Gastroesophageal sphincter (tissue), 4 donors: ENCODE measurements around the gene SFSWAP. TPM values are rescaled to one million over a fixed set of nuclear protein-coding genes. Genes with fewer than 3 reads are reported as not detected.

Experiments
- ATAC-seq: fragments of 150-250 bp; one replicate; pipeline ENCODE4 v1.9.1; 2016; ENCODE audit warnings: mild to moderate bottlenecking, moderate library complexity
- H3K27ac ChIP-seq, 4 donors: fragments of 200-600 bp; sonication (generic) in 3 of 4; 1 replicate in 3 of 4; 2 replicates in 1 of 4; pipeline ENCODE4 v1.5.1; 2016 to 2019
- H3K27me3 ChIP-seq: fragments of 200-600 bp; sonication (generic); one replicate; pipeline ENCODE4 v1.5.1; 2019
- H3K36me3 ChIP-seq, 2 donors: fragments of 200-600 bp; sonication (generic); one replicate each; pipeline ENCODE4 v1.5.1; 2019; ENCODE audit warnings: control low read depth in 1 of 2
- H3K4me1 ChIP-seq, 3 donors: fragments of 200-600 bp; sonication (generic); 1 replicate in 2 of 3; 2 replicates in 1 of 3; pipeline ENCODE4 v1.5.1; 2016 to 2019; ENCODE audit warnings: control low read depth in 2 of 3
- H3K4me3 ChIP-seq, 2 donors: fragments of 200-600 bp; sonication (generic); one replicate each; pipeline ENCODE4 v1.5.1; 2019; ENCODE audit warnings: mild to moderate bottlenecking in 1 of 2, moderate library complexity in 1 of 2
- H3K9me3 ChIP-seq, 3 donors: fragments of 200-600 bp; sonication (generic); one replicate each; pipeline ENCODE4 v1.5.1; 2017 to 2019; ENCODE audit warnings: control low read depth in 2 of 3
- CTCF ChIP-seq, 4 experiments: fragments of 200-600 bp in 2 of 4; fragments of 450-650 bp in 2 of 4; sonication (generic) in 1 of 4; IDR thresholded peaks; one replicate each; pipeline ENCODE4 v1.5.1; 2017 to 2019; ENCODE audit warnings: antibody characterized with exemption in 4 of 4, mild to moderate bottlenecking in 2 of 4, moderate library complexity in 2 of 4
- EP300 ChIP-seq: sonication (generic); formaldehyde crosslinking; IDR thresholded peaks from one replicate; pipeline ENCODE4 v1.6.1; 2017; ENCODE audit warnings: antibody characterized with exemption, mild to moderate bottlenecking
- POLR2A ChIP-seq, 2 donors: fragments of 450-650 bp; IDR thresholded peaks; one replicate each; pipeline ENCODE4 v1.6.1; 2017; ENCODE audit warnings: antibody characterized with exemption in 2 of 2, mild to moderate bottlenecking in 2 of 2, moderate library complexity in 1 of 2
- POLR2AphosphoS5 ChIP-seq: sonication (generic); formaldehyde crosslinking; IDR thresholded peaks from one replicate; pipeline ENCODE4 v1.6.1; 2017; ENCODE audit warnings: antibody characterized with exemption
- WGBS, 2 donors: methylation state at CpG; one replicate each; pipeline ENCODE4 v1.1.5; 2018; ENCODE audit warnings: low coverage in 1 of 2; 5-methylcytosine and 5-hydroxymethylcytosine counted together
- total RNA-seq, 4 donors: library from RNA; depleted of rRNA; stranded (reverse); fragments of >200 nt; gene quantifications; one replicate each; pipeline ENCODE4 v1.1.0, GENCODE V29; 2016

The SFSWAP gene
- total RNA-seq, 4 donors from 2014 or later, result 22.4 to 50.4 (median 32.5) TPM

- no peak overlapping the region for H3K27ac ChIP-seq
- no peaks in the 10 kb centered on the region for H3K9me3 ChIP-seq
- H3K36me3 ChIP-seq, result peaks cover 0 to 100% of the 10 kb centered on the region in 2 donors
- H3K27me3 ChIP-seq, result no peaks in the 10 kb centered on the region
- no peak overlapping the region for H3K4me3 ChIP-seq
- 85 to 97% methylated on average over 9 to 10 of the region's 10 CpGs for WGBS, 2 donors
- no peaks in the 10 kb centered on the region for H3K4me1 ChIP-seq
- TF ChIP-seq EP300 (no peak), CTCF (IDR thresholded peaks at IDR 0.05) (no peak), POLR2A (IDR thresholded peaks at IDR 0.05) (no peak), POLR2AphosphoS5 (no peak)
- no peak for ATAC-seq
Observed at GRCh38 chr12:131765961-131766360, 55.1 kb downstream of the SFSWAP start.

DNA sequence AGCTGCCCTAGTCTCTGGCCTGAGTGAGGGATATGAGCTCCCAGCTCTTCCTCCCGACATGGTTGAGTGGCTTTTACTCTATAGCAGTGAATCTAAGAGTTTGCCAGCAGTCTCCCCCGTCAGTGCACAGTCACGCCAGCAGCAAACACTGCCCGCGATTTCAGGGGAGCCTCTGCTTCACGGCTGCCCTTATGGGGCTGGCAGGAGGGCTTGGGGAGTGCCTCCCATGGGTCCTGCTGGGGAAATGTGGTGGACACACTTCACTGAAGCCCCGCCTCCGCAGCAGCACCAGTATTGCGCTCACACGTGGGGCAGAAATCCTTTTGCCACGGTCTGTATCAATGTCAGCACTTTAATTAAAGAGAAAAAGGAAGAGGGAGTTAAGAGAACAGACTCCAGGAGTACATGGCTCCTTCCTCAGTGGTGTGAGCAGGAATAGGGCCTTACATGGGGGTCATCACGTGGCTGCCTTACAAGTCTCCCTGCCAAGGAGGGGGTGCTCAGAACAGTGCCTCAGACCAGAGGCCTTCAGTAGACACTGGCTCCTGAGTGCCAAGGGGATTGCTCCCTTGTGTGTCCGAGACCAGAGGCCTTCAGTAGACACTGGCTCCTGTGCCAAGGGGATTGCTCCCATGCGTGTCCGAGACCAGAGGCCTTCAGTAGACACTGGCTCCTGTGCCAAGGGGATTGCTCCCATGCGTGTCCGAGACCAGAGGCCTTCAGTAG, 55.7 kb downstream of the SFSWAP start:
- Histone ChIP-seq H3K27ac (no peak overlapping the region), H3K36me3 (peaks cover 0 to 100% of the 10 kb centered on the region in 2 donors), H3K9me3 (no peaks in the 10 kb centered on the region), H3K4me3 (no peak overlapping the region), H3K27me3 (no peaks in the 10 kb centered on the region), H3K4me1 (no peaks in the 10 kb centered on the region)
- TF ChIP-seq POLR2AphosphoS5 (no peak), POLR2A (IDR thresholded peaks at IDR 0.05) (no peak), CTCF (IDR thresholded peaks at IDR 0.05) (no peak), EP300 (no peak)
- no peak for ATAC-seq
- 98% methylated on average over 6 of the region's 17 CpGs; no CpG with 5 or more reads in 1 of the 2 donors for WGBS, 2 donors

GRCh38 chr12:131770120-131770519, 59.2 kb downstream of the SFSWAP start:
- no peak for ATAC-seq
- Histone ChIP-seq H3K27me3 (no peaks in the 10 kb centered on the region), H3K4me1 (peaks cover 0 to 8% (median 0%) of the 10 kb centered on the region in 3 donors), H3K36me3 (peaks cover 0 to 90% of the 10 kb centered on the region in 2 donors), H3K27ac (no peak overlapping the region), H3K9me3 (no peaks in the 10 kb centered on the region), H3K4me3 (no peak overlapping the region)
- TF ChIP-seq EP300 (no peak), CTCF (IDR thresholded peaks at IDR 0.05) (no peak), POLR2AphosphoS5 (no peak), POLR2A (IDR thresholded peaks at IDR 0.05) (no peak)
- 87 to 93% methylated on average over 7 of the region's 12 CpGs for WGBS, 2 donors

DNA sequence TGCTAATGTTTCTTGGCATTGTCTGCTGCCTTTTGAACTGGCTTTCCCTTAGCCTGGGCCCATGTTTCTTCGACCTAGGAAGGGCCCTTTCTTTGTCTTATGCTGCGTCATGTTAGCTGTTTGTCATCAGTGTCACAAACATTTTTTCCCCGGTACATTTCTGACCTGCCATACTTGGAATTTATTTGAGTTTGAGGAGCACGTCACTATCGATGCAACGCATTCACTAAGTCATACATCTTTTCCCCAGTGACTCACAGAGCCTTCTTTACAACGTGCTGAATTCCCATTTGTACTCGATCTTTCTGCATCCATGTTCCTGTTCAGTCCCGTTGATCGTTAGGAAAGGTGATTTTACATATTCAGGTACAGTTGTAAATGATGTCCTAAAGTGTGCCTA, 61.1 kb downstream of the SFSWAP start:
- WGBS, 2 donors, result 85 to 89% methylated on average over 9 of the region's 10 CpGs
- no peak overlapping the region for H3K27ac ChIP-seq
- peaks cover 0 to 81% of the 10 kb centered on the region in 2 donors for H3K36me3 ChIP-seq
- H3K4me3 ChIP-seq, result no peak overlapping the region
- H3K27me3 ChIP-seq, result no peaks in the 10 kb centered on the region
- H3K4me1 ChIP-seq, result peaks cover 0 to 23% (median 0%) of the 10 kb centered on the region in 3 donors
- no peak for ATAC-seq
- no peaks in the 10 kb centered on the region for H3K9me3 ChIP-seq
- TF ChIP-seq POLR2AphosphoS5, result no peak
- no peak for TF ChIP-seq POLR2A (IDR thresholded peaks at IDR 0.05)
- no peak for TF ChIP-seq CTCF (IDR thresholded peaks at IDR 0.05)
- TF ChIP-seq EP300, result no peak
